Transverse colon (tissue), 4 donors: Measurements from ENCODE around the gene WDR6. TPM values are rescaled to one million over a fixed set of nuclear protein-coding genes. Genes with fewer than 3 reads are reported as not detected.

ENCODE experiments used
- DNase-seq: peaks from one replicate; pipeline ENCODE4 v3.0.0-alpha.2; 2019
- H3K27ac ChIP-seq, 4 donors: fragments of 200-600 bp; sonication (generic); 2 replicates each; pipeline ENCODE4 v1.5.1; 2016 to 2018; ENCODE audit warnings: inconsistent platforms in 4 of 4
- H3K27me3 ChIP-seq: fragments of 200-600 bp; sonication (generic); 2 replicates; pipeline ENCODE4 v1.5.1; 2017; ENCODE audit warnings: inconsistent platforms
- H3K36me3 ChIP-seq, 4 donors: fragments of 200-600 bp; sonication (generic); 2 replicates each; pipeline ENCODE4 v1.5.1; 2017 to 2019; ENCODE audit warnings: inconsistent platforms in 4 of 4
- H3K4me1 ChIP-seq, 4 donors: fragments of 200-600 bp; sonication (generic); 2 replicates each; pipeline ENCODE4 v1.5.1; 2017 to 2020; ENCODE audit warnings: inconsistent platforms in 4 of 4
- H3K4me3 ChIP-seq, 4 donors: fragments of 200-600 bp; sonication (generic); 1 replicate in 1 of 4; 2 replicates in 3 of 4; pipeline versions ENCODE4 v1.5.1 to v1.6.1; 2017 to 2019; ENCODE audit warnings: inconsistent platforms in 4 of 4
- H3K9me3 ChIP-seq, 2 donors: fragments of 200-600 bp; sonication (generic); 2 replicates each; pipeline ENCODE4 v1.5.1; 2017 to 2019; ENCODE audit warnings: inconsistent platforms in 2 of 2
- CTCF ChIP-seq, 5 experiments: fragments of 200-600 bp in 3 of 5; fragments of 450-650 bp in 2 of 5; sonication (generic) in 3 of 5; IDR thresholded peaks; 1 replicate in 2 of 5; 2 replicates in 3 of 5; pipeline ENCODE4 v1.5.1; 2016 to 2017; ENCODE audit warnings: antibody characterized with exemption in 5 of 5, inconsistent platforms in 3 of 5, mild to moderate bottlenecking in 2 of 5, moderate library complexity in 1 of 5
- EP300 ChIP-seq: sonication (generic); formaldehyde crosslinking; IDR thresholded peaks from one replicate; pipeline ENCODE4 v1.6.1; 2017; ENCODE audit warnings: antibody characterized with exemption, low read depth
- POLR2A ChIP-seq: fragments of 450-650 bp; IDR thresholded peaks from one replicate; pipeline ENCODE4 v1.6.1; 2016; ENCODE audit warnings: antibody characterized with exemption, mild to moderate bottlenecking, moderate library complexity
- POLR2AphosphoS5 ChIP-seq, 3 donors: sonication (generic); formaldehyde crosslinking; IDR thresholded peaks; one replicate each; pipeline ENCODE4 v1.6.1; 2016; ENCODE audit warnings: antibody characterized with exemption in 3 of 3
- WGBS, 2 donors: methylation state at CpG; one replicate each; pipeline ENCODE4 v1.1.5; 2018; ENCODE audit warnings: low coverage in 1 of 2; 5-methylcytosine and 5-hydroxymethylcytosine counted together
- in situ Hi-C, 4 donors: fragments of 200-750 bp; cut with MboI; loops; one replicate each; pipeline versions ENCODE4 v1.15.0 to v1.15.1; 2017; ENCODE audit warnings: low sequenced_read_pairs in 3 of 4, low pct_ligation_motif_present in 1 of 4, low pct_unique_long_range_greater_than_20kb in 1 of 4
- intact Hi-C: fragments of 100-400 bp; cut with DNase I; formaldehyde crosslinking; loops from one replicate; pipeline ENCODE4 v1.15.1; 2023; ENCODE audit warnings: low total_unique reads
- total RNA-seq, 4 donors: library from RNA; depleted of rRNA; stranded (reverse); fragments of >200 nt; gene quantifications; one replicate each; pipeline ENCODE4 v1.1.0, GENCODE V29; 2016

WDR6 gene
- total RNA-seq, 4 donors from 2014 or later = 76.0 to 162 (median 146) TPM

- intact Hi-C loops (no loop called here), in situ Hi-C loops (no loop called here)
These were observed 16.3 kb upstream of the WDR6 start for GRCh38 chr3:48990636-48991469.

GRCh38 chr3:48991851-48992545 is 15.2 kb upstream of the WDR6 start:
- H3K27ac ChIP-seq = peak overlapping the region; percentile 90 to 95 (median 92)
- intact Hi-C loops = no loop called here
- WGBS, 2 donors = 62 to 73% methylated on average over 4 to 5 of the region's 5 CpGs

More at GRCh38 chr3:48990636-48991469, 16.3 kb upstream of the WDR6 start:
- Histone ChIP-seq H3K27me3 (no peaks in the 10 kb centered on the region), H3K9me3 (no peaks in the 10 kb centered on the region), H3K36me3 (no peaks in the 10 kb centered on the region), H3K27ac (peak overlapping the region; percentile 90 to 95 (median 92)), H3K4me1 (peaks cover 17 to 35% (median 23%) of the 10 kb centered on the region in 4 donors), H3K4me3 (peak overlapping the region; percentile 53 to 98 (median 87))
- 4 to 7% methylated on average over 3 to 20 of the region's 40 CpGs for WGBS, 2 donors
- TF ChIP-seq POLR2A (no peak), CTCF (IDR thresholded peaks at IDR 0.05) (peak in 1 of 5 experiments; percentile 1), EP300 (no peak), POLR2AphosphoS5 (IDR thresholded peaks at IDR 0.05) (no peak)
- peak; percentile 39 for DNase-seq

GRCh38 chr3:48993834-48994233 is 13.4 kb upstream of the WDR6 start:
- Histone ChIP-seq H3K27ac (no peak overlapping the region), H3K4me3 (no peak overlapping the region), H3K4me1 (peaks cover 16 to 25% (median 22%) of the 10 kb centered on the region in 4 donors), H3K36me3 (no peaks in the 10 kb centered on the region), H3K9me3 (no peaks in the 10 kb centered on the region), H3K27me3 (no peaks in the 10 kb centered on the region)
- intact Hi-C loops = no loop called here
- TF ChIP-seq POLR2A (no peak), POLR2AphosphoS5 (IDR thresholded peaks at IDR 0.05) (no peak), EP300 (no peak), CTCF (IDR thresholded peaks at IDR 0.05) (no peak)
- in situ Hi-C loops = no loop called here
- DNase-seq = no peak

More at GRCh38 chr3:48991851-48992545, 15.2 kb upstream of the WDR6 start:
- Histone ChIP-seq H3K36me3 (no peaks in the 10 kb centered on the region), H3K4me1 (peaks cover 17 to 35% (median 23%) of the 10 kb centered on the region in 4 donors), H3K9me3 (no peaks in the 10 kb centered on the region), H3K4me3 (no peak overlapping the region), H3K27me3 (no peaks in the 10 kb centered on the region)
- no peak for DNase-seq
- TF ChIP-seq POLR2AphosphoS5 (IDR thresholded peaks at IDR 0.05) (no peak), CTCF (IDR thresholded peaks at IDR 0.05) (no peak), POLR2A (no peak), EP300 (no peak)
- in situ Hi-C loops = no loop called here

GRCh38 chr3:48996640-48997039 is 10.6 kb upstream of the WDR6 start:
- Histone ChIP-seq H3K27me3 (no peaks in the 10 kb centered on the region), H3K36me3 (no peaks in the 10 kb centered on the region), H3K27ac (no peak overlapping the region), H3K9me3 (no peaks in the 10 kb centered on the region), H3K4me3 (no peak overlapping the region), H3K4me1 (peaks cover 3 to 7% (median 4%) of the 10 kb centered on the region in 4 donors)
- intact Hi-C loops (no loop called here), in situ Hi-C loops (no loop called here)
- DNase-seq = no peak
- no peak for TF ChIP-seq POLR2AphosphoS5 (IDR thresholded peaks at IDR 0.05)
- TF ChIP-seq POLR2A = no peak
- no peak for TF ChIP-seq CTCF (IDR thresholded peaks at IDR 0.05)
- TF ChIP-seq EP300 = no peak
- WGBS, 2 donors = 98 to 100% methylated on average over 1 to 8 of the region's 8 CpGs
